ENCODE measurements around the gene ALG9. TPM values are rescaled to one million over a fixed set of nuclear protein-coding genes. Genes with fewer than 3 reads are reported as not detected.

ALG9 gene
- total RNA-seq, 1 donor from 2014 or later: 36.9 TPM

DNA sequence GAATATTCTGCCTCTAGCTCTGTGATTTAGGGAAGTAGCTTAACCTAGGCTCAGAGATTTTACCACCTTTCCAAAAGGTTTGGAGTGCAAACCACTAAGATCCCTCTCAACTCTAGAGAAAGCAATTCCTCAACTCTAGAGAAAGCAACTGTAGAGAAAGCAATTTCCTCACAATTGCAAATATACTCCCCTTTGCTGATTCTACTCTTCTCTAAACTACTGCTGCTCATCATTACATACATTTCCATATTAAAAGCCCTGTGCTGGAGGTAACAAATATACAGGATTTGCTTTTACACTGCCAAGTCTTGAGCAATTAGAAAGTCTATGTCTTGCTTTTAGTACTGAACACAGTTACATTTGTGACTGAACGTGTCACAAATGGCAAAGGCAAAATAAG, 48.2 kb downstream of the ALG9 start:
- Mint-ChIP-seq H3K9me3 (no peaks in the 10 kb centered on the region), H3K27me3 (ENCODE audit: insufficient read depth, low read depth) (no peaks in the 10 kb centered on the region), H3K36me3 (peaks cover 19% of the 10 kb centered on the region), H3K4me3 (no peak overlapping the region), H3K4me1 (no peaks in the 10 kb centered on the region), H3K27ac (no peak overlapping the region)
- Histone ChIP-seq H3K27me3 (no peaks in the 10 kb centered on the region), H3F3A (ENCODE audit: low read depth) (no peaks in the 10 kb centered on the region), H3K36me3 (no peaks in the 10 kb centered on the region), H2AFZ (replicated peaks) (no peak overlapping the region), H3K79me2 (ENCODE audit: low read depth) (no peaks in the 10 kb centered on the region), H4K20me1 (ENCODE audit: low read depth) (no peaks in the 10 kb centered on the region), H3K27ac (no peak overlapping the region), H3K9me3 (ENCODE audit: low read depth) (no peaks in the 10 kb centered on the region), H3K4me3 (no peak overlapping the region), H3K4me2 (no peak overlapping the region), H3K4me1 (no peaks in the 10 kb centered on the region), H3K9ac (no peak overlapping the region)
- no peak for DNase-seq (ENCODE audit: low spot score)
- no peak for TF ChIP-seq CTCF (IDR thresholded peaks at IDR 0.05)
- no peak for TF ChIP-seq EZH2 (IDR thresholded peaks at IDR 0.05)
- TF ChIP-seq EZH2phosphoT487 (IDR thresholded peaks at IDR 0.05): no peak

- Histone ChIP-seq H2AFZ (replicated peaks) (no peak overlapping the region), H3K27me3 (no peaks in the 10 kb centered on the region), H3K9ac (no peak overlapping the region), H3K9me3 (ENCODE audit: low read depth) (no peaks in the 10 kb centered on the region), H3K79me2 (ENCODE audit: low read depth) (no peaks in the 10 kb centered on the region), H3F3A (ENCODE audit: low read depth) (no peaks in the 10 kb centered on the region), H4K20me1 (ENCODE audit: low read depth) (no peaks in the 10 kb centered on the region), H3K4me3 (no peak overlapping the region), H3K4me1 (no peaks in the 10 kb centered on the region), H3K36me3 (no peaks in the 10 kb centered on the region), H3K4me2 (no peak overlapping the region), H3K27ac (no peak overlapping the region)
- H3K9me3 Mint-ChIP-seq: no peaks in the 10 kb centered on the region
- no peak overlapping the region for H3K27ac Mint-ChIP-seq
- no peak overlapping the region for H3K4me3 Mint-ChIP-seq
- TF ChIP-seq EZH2 (IDR thresholded peaks at IDR 0.05): no peak
- TF ChIP-seq EZH2phosphoT487 (IDR thresholded peaks at IDR 0.05): no peak
- TF ChIP-seq CTCF (IDR thresholded peaks at IDR 0.05): no peak
- no peak for DNase-seq (ENCODE audit: low spot score)
- no peaks in the 10 kb centered on the region for H3K4me1 Mint-ChIP-seq
- H3K36me3 Mint-ChIP-seq: peaks cover 18% of the 10 kb centered on the region
- H3K27me3 Mint-ChIP-seq (ENCODE audit: insufficient read depth, low read depth): no peaks in the 10 kb centered on the region
These were observed 51.5 kb downstream of the ALG9 start for GRCh38 chr11:111819829-111820237.

DNA sequence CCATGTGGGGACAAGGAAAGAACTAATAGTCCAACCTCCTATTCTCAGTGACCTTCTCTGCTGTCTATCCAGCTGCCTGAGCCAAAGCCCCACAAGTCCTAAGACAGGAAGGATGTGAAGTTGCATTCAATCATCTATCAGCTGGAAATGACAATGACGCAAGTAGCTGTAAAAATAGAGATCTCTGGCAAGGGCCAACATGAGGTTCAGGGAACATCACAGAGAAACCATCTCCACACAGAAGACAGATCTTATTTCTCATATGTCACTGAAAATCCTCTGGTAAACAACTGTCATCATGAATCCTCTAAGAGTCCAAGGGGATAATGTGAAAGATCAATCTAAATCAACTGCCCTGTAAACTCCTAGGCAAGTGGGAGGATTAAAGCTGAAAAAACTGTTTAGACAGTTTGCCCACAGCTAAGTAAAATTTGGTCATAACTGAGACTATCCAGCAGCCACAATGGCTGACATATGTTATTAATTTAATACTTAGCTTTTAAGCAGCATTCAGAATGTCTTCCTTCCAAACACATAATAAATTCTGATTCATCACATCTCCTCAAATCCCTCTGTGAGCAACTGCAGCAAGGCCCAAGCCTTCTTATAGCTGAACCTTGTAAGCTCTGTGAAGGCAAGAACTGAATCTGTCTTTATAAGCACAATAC, 52.1 kb downstream of the ALG9 start:
- DNase-seq (ENCODE audit: low spot score): no peak
- Histone ChIP-seq H3K4me3 (no peak overlapping the region), H3F3A (ENCODE audit: low read depth) (no peaks in the 10 kb centered on the region), H3K27ac (no peak overlapping the region), H3K9me3 (ENCODE audit: low read depth) (no peaks in the 10 kb centered on the region), H4K20me1 (ENCODE audit: low read depth) (no peaks in the 10 kb centered on the region), H3K4me2 (no peak overlapping the region), H3K79me2 (ENCODE audit: low read depth) (no peaks in the 10 kb centered on the region), H3K9ac (no peak overlapping the region), H3K36me3 (no peaks in the 10 kb centered on the region), H2AFZ (replicated peaks) (no peak overlapping the region), H3K27me3 (no peaks in the 10 kb centered on the region), H3K4me1 (no peaks in the 10 kb centered on the region)
- no peaks in the 10 kb centered on the region for H3K9me3 Mint-ChIP-seq
- no peak overlapping the region for H3K27ac Mint-ChIP-seq
- peaks cover 18% of the 10 kb centered on the region for H3K36me3 Mint-ChIP-seq
- TF ChIP-seq EZH2 (IDR thresholded peaks at IDR 0.05) (no peak), CTCF (IDR thresholded peaks at IDR 0.05) (no peak), EZH2phosphoT487 (IDR thresholded peaks at IDR 0.05) (no peak)
- H3K27me3 Mint-ChIP-seq (ENCODE audit: insufficient read depth, low read depth): no peaks in the 10 kb centered on the region
- no peak overlapping the region for H3K4me3 Mint-ChIP-seq
- H3K4me1 Mint-ChIP-seq: no peaks in the 10 kb centered on the region

Data from neural progenitor cell (in vitro differentiated cells).